NB4 (cell line): ENCODE measurements around the gene SLC27A5.

Experiments used
- CTCF ChIP-seq: IDR thresholded peaks from one replicate; pipeline ENCODE4 v1.5.1; 2012; ENCODE audit warnings: low read depth, low read length
- MAX ChIP-seq: IDR thresholded peaks from 2 replicates; pipeline ENCODE4 v1.6.1; 2011; ENCODE audit warnings: low read depth, low read length
- MYC ChIP-seq: IDR thresholded peaks from 2 replicates; pipeline ENCODE4 v1.6.1; 2011; ENCODE audit warnings: low read depth, low read length
- POLR2A ChIP-seq: IDR thresholded peaks from 2 replicates; pipeline ENCODE4 v1.6.1; 2011; ENCODE audit warnings: mild to moderate bottlenecking; ENCODE audit not compliant: insufficient read length; ENCODE audit errors: extremely low read depth

GRCh38 chr19:58482372-58482771, 29.4 kb downstream of the SLC27A5 start:
- TF ChIP-seq CTCF (no peak), POLR2A (no peak), MAX (no peak), MYC (no peak)
